Lung microvascular endothelial cell (primary cell): Measurements from ENCODE around the gene EHBP1L1. TPM values are rescaled to one million over a fixed set of nuclear protein-coding genes. Genes with fewer than 3 reads are reported as not detected.
"Not testable (repeated sequence)": the region's sequence is repeated elsewhere in the genome, so short reads cannot be mapped to it uniquely, and the experiment has no call there.

ENCODE experiments used
- DNase-seq, 2 donors: peaks; one replicate each; pipeline versions ENCODE4 v3.0.0 to v3.0.0-alpha.2; 2010; ENCODE audit warnings: low read depth in 2 of 2
- total RNA-seq: library from RNA; depleted of rRNA; stranded (reverse); fragments of >200 nt; gene quantifications from 2 replicates; pipeline ENCODE4 v1.2.1, GENCODE V29; 2014

Gene EHBP1L1
- total RNA-seq, 1 donor from 2014 or later = 2.0 TPM

DNA sequence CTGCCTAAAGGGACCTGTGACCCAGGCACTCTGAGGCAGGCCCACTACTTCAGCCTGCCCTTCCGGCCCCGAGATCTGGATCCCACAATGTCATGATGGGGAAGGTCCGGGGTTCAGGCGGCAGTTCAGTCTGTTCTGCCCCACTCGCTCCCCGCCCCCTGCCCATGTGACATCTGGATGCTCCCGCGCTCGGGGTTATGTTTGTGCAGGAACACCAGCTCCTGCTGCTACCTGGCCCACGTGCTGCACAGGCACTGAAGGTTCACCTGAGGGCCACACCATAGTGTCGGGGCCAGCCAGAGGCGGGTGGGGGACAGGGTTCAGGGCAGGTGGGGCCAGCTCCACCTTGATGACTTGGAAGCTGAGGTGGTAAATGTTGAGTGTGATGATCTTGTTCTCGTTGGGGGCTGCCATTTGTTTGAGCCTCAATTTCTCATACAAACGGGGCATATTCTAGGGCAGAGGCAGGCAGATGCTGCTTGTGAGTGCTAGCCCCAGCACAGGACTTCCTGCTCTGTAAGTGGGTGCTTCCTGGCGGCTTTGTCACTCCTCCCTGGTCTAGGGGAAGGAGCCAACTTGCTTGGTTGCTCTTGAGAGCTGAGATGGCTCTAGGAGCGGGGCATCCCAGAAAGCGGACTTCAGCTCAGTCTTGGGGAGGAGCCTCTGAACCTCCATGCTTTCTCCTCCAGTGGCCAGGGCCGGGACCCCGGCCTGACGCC lies 57.7 kb downstream of the EHBP1L1 start:
- DNase-seq = no peak

DNA sequence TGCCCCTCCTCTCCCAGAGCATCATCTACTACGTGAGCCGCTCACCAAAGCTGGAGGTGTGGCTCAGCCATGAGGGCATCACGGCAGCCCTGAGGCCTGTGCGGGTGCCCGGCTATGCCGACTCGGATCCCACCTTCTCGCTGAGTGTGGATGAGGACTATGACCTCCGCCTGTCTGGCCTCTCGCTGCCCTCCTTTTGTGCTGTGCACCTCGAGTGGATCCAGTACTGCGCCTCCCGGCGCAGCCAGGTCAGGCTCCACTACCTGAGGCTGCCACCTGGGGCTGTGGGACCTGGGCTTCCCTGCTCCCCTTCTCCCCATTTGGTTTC lies 58.2 kb downstream of the EHBP1L1 start:
- no peak for DNase-seq

DNA sequence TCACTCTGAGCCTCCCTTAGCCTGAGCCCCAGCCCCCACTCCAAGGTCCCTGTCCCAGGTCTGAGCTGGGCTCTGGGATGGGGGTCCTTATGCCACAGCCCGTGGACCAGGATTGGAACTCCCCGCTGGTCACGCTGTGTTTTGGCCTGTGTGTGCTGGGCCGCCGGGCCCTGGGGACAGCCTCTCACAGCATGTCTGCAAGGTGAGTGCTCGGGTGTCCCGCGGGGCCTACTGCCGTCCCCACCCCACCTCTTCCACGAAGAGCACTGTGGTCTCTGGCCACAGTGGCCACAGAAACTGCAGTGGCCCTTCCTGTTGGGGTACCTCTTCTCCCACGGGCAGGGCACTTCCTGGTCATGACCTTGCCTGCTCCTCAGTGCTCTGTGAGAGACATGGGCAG lies 58.6 kb downstream of the EHBP1L1 start:
- no peak for DNase-seq

DNA sequence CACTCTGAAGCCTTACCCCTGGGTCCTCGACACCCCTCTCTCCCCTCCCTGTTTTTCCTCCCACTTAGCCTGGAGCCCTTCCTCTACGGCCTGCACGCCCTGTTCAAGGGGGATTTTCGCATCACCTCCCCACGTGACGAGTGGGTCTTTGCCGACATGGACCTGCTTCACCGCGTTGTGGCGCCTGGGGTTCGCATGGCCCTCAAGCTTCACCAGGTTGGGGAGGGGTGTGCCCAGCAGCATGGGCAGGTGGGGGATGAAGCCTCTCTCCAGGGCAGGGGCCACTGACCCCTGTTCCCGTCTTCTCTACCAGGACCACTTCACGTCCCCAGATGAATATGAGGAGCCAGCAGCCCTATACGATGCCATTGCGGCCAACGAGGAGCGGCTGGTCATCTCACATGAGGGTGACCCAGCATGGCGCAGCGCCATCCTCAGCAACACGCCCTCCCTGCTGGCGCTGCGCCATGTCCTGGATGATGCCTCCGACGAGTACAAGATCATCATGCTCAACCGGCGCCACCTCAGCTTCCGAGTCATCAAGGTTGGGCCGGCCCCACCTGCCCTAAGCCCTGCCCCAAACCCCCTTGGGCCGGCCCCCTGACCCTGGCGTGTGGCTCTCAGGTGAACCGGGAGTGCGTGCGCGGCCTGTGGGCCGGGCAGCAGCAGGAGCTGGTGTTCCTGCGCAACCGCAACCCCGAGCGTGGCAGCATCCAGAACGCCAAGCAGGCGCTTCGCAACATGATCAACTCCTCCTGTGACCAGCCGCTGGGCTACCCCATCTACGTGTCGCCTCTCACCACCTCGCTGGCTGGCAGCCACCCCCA lies 59.3 kb downstream of the EHBP1L1 start:
- no peak for DNase-seq

GRCh38 chr11:65636108-65637031 lies 60.5 kb downstream of the EHBP1L1 start:
- no peak for DNase-seq

- no peak for DNase-seq
Observed at GRCh38 chr11:65637032-65637557, 61.2 kb downstream of the EHBP1L1 start.

DNA sequence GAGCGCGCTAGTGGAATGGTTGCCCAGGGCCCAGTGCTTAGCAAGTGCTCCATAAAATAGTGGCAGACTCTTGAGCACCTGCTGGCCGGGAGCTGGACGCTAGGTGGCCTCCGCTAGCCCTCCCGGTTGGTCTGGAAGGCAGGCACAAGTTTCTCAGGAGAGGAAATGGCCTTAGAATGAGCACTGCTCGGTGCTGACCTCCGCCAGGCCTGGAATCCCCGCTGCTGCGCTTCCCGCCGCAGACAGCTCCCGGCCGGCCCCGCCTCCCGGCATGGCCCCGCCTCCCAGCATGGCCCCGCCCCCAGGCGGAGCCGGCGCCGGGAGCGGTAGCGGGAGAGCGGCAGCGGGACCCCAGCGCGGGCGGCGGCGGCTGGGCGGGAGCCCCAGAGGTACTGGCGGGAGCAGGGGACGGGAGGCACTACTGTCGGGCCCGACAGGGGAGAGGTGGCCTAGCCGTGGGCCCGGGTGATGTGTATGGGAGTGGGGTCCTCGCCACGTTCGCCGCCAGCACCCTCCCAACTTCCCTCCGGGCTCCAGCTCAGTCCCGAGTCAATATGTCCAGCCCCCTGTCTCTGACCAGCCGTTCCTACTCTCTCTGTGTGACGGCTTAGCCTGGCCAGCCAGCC lies 62.1 kb downstream of the EHBP1L1 start, which contains the start of gene SIPA1:
Gene SIPA1 (plus strand): TSS at position 308 of the 626 bp plus-strand sequence. CDS start 2,821 bp downstream, outside the sequence.
- peak; percentile 91 to 97 for DNase-seq

DNA sequence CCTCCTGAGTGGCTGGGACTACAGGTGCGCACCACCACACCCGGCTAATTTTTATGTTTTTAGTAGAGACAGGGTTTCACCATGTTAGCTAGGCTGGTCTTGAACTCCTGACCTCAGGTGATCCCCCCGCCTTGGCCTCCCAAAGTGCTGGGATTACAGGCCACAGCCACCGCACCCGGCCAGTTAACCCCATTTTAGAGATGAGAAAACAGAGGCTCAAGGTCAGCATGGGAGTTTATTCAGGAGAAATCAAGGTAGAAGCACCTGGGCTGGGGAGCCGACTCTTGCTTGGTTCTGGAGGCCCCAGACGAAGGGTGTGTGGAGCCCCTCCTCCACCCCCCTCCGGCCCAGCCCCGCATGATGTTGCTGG lies 63.4 kb downstream of the EHBP1L1 start:
- DNase-seq = not testable (repeated sequence)

- peak; percentile 43 to 44 for DNase-seq
Observed at GRCh38 chr11:65639623-65640482, 64.0 kb downstream of the EHBP1L1 start.

DNA sequence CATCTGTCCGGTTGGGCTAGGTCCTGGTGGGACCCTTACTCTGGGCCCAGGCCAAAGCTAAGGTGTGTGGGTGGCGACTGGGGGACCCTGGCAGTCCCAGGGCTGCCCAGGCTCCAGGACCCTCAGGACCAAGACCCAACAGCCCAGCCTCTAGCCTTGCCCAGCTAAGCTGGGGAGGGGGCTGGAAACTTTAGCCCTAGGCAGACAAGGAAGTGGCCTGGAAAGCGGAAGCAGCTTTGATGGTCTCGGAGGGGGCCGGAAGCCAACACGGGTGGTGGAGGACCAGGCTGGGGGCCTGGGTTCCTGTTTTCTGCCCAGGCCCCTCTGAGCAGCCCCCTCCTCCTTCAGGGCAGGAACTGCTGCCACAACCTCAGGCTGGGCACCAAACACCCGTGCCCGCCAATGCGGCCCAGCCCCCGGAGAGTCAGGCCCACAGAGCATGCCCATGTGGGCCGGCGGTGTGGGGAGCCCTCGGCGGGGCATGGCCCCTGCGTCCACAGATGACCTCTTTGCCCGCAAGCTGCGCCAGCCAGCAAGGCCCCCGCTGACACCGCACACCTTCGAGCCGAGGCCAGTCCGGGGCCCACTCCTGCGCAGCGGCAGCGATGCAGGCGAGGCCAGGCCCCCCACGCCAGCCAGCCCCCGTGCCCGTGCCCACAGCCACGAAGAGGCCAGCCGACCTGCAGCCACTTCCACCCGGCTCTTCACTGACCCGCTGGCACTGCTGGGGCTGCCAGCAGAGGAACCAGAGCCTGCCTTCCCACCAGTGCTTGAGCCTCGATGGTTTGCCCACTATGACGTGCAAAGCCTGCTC lies 64.8 kb downstream of the EHBP1L1 start:
- DNase-seq = peak; percentile 24 to 48

GRCh38 chr11:65641297-65642013 lies 65.6 kb downstream of the EHBP1L1 start:
- no peak for DNase-seq

Other genes with a start within 250 kb of the EHBP1L1 start
- 17.9 and 18.3 TPM in 2 replicates for gene DPF2, start 242.2 kb upstream of the EHBP1L1 start, total RNA-seq
- gene TIGD3, start 221.3 kb upstream of the EHBP1L1 start, total RNA-seq = 0.22 TPM in 1 of 2 replicates, not detected in the other
- gene SLC25A45, start 193.4 kb upstream of the EHBP1L1 start, total RNA-seq = 1.2 and 1.7 TPM in 2 replicates
- 63.4 and 82.9 TPM in 2 replicates for gene FRMD8, start 189.4 kb upstream of the EHBP1L1 start, total RNA-seq
- 26.4 and 94.2 TPM in 2 replicates for gene NEAT1, start 153.3 kb upstream of the EHBP1L1 start, total RNA-seq
- gene MALAT1, start 77.0 kb upstream of the EHBP1L1 start, total RNA-seq = 1,818 and 2,739 TPM in 2 replicates
- gene SCYL1, start 51.0 kb upstream of the EHBP1L1 start, total RNA-seq = 36.6 and 46.6 TPM in 2 replicates
- 20.5 and 23.0 TPM in 2 replicates for gene LTBP3, start 17.7 kb upstream of the EHBP1L1 start, total RNA-seq
- gene ZNRD2, start 5.6 kb upstream of the EHBP1L1 start, total RNA-seq = 30.8 and 32.7 TPM in 2 replicates
- 17.7 and 23.2 TPM in 2 replicates for gene FAM89B, start 3.5 kb upstream of the EHBP1L1 start, total RNA-seq
- under 0.01 and 0.20 TPM in 2 replicates for gene KCNK7, start 19.7 kb downstream of the EHBP1L1 start, total RNA-seq
- gene MAP3K11, start 38.2 kb downstream of the EHBP1L1 start, total RNA-seq = 58.8 and 67.5 TPM in 2 replicates
- gene PCNX3, start 39.7 kb downstream of the EHBP1L1 start, total RNA-seq = 10.2 and 12.9 TPM in 2 replicates
- 42.9 and 92.5 TPM in 2 replicates for gene SIPA1, start 62.0 kb downstream of the EHBP1L1 start, total RNA-seq
- gene RELA, start 86.9 kb downstream of the EHBP1L1 start, total RNA-seq = 10.2 and 16.1 TPM in 2 replicates
- gene KAT5, start 136.2 kb downstream of the EHBP1L1 start, total RNA-seq = 33.6 and 49.2 TPM in 2 replicates
- 29.6 and 57.1 TPM in 2 replicates for gene RNASEH2C, start 144.7 kb downstream of the EHBP1L1 start, total RNA-seq
- 5.2 and 8.3 TPM in 2 replicates for gene AP5B1, start 204.9 kb downstream of the EHBP1L1 start, total RNA-seq
- gene OVOL1, start 211.0 kb downstream of the EHBP1L1 start, total RNA-seq = not detected in 2 replicates